HG03469 (cell line): ENCODE data around the gene KIRREL3.

Experiments used
- ATAC-seq: cut with Tn5 transposase; IDR thresholded peaks from one replicate; pipeline ENCODE4 v1.9.1; 2021; ENCODE audit warnings: mild to moderate bottlenecking, moderate library complexity, moderate number of reproducible peaks; ENCODE audit not compliant: unreplicated experiment

KIRREL3 gene

GRCh38 chr11:126523441-126524205 is 476.9 kb downstream of the KIRREL3 start:
- no peak for ATAC-seq

GRCh38 chr11:126522606-126523005 is 478.0 kb downstream of the KIRREL3 start:
- no peak for ATAC-seq

- no peak for ATAC-seq
Observed at GRCh38 chr11:126522152-126522551, 478.4 kb downstream of the KIRREL3 start.

- ATAC-seq, result no peak
Observed at GRCh38 chr11:126521196-126521595, 479.4 kb downstream of the KIRREL3 start.

- ATAC-seq, result no peak
Observed at GRCh38 chr11:126519764-126520734, 480.5 kb downstream of the KIRREL3 start.

GRCh38 chr11:126518972-126519690 is 481.4 kb downstream of the KIRREL3 start:
- ATAC-seq, result no peak

- no peak for ATAC-seq
Observed at GRCh38 chr11:126518071-126518971, 482.2 kb downstream of the KIRREL3 start.

- no peak for ATAC-seq
Observed at GRCh38 chr11:126515501-126515900, 485.1 kb downstream of the KIRREL3 start.

GRCh38 chr11:126514061-126514693 is 486.4 kb downstream of the KIRREL3 start:
- no peak for ATAC-seq

- no peak for ATAC-seq
Observed at GRCh38 chr11:126512741-126513715, 487.5 kb downstream of the KIRREL3 start.

- ATAC-seq, result no peak
Observed at GRCh38 chr11:126512251-126512650, 488.3 kb downstream of the KIRREL3 start.

GRCh38 chr11:126511475-126512115 is 489.0 kb downstream of the KIRREL3 start:
- ATAC-seq, result no peak

- ATAC-seq, result no peak
Observed at GRCh38 chr11:126510621-126511370, 489.8 kb downstream of the KIRREL3 start.

GRCh38 chr11:126507646-126508045 is 492.9 kb downstream of the KIRREL3 start:
- no peak for ATAC-seq

GRCh38 chr11:126506789-126507188 is 493.8 kb downstream of the KIRREL3 start:
- no peak for ATAC-seq

GRCh38 chr11:126502982-126503381 is 497.6 kb downstream of the KIRREL3 start:
- no peak for ATAC-seq

GRCh38 chr11:126502159-126502558 is 498.4 kb downstream of the KIRREL3 start:
- no peak for ATAC-seq
